Neural cell (in vitro differentiated cells): ENCODE results near the gene FOXK1. TPM values are rescaled to one million over a fixed set of nuclear protein-coding genes. Genes with fewer than 3 reads are reported as not detected.

Source experiments
- H2AFZ ChIP-seq: fragments of 200-600, 300-800 bp; sonication (generic), shearing (Covaris generic); 2 replicates; pipeline ENCODE4 v1.6.0; 2014; ENCODE audit warnings: low read depth, mild to moderate bottlenecking, antibody characterized with exemption, low read length, moderate library complexity
- H3F3A ChIP-seq: fragments of 200-600 bp; shearing (Covaris generic); 2 replicates; pipeline ENCODE4 v1.6.1; 2016; ENCODE audit warnings: mild to moderate bottlenecking, moderate library complexity, mixed read lengths, antibody characterized with exemption, low read length; ENCODE audit not compliant: insufficient read depth, poor library complexity, severe bottlenecking
- H3K27ac ChIP-seq: fragments of 200-600, 300-800 bp; sonication (generic), shearing (Covaris generic); 2 replicates; pipeline ENCODE4 v1.5.1; 2014; ENCODE audit warnings: mild to moderate bottlenecking, low read length, moderate library complexity
- H3K27me3 ChIP-seq: fragments of 300-800, 200-600 bp; sonication (generic), shearing (Covaris generic); 2 replicates; pipeline ENCODE4 v1.6.0; 2014; ENCODE audit warnings: mild to moderate bottlenecking, low read depth, low read length, moderate library complexity; ENCODE audit not compliant: insufficient read depth
- H3K36me3 ChIP-seq: fragments of 300-800, 200-600 bp; sonication (generic), shearing (Covaris generic); 2 replicates; pipeline ENCODE4 v1.5.1; 2014; ENCODE audit warnings: mild to moderate bottlenecking, antibody characterized with exemption, low read length, moderate library complexity; ENCODE audit not compliant: insufficient read depth
- H3K4me2 ChIP-seq: fragments of 300-800, 200-600 bp; sonication (generic), shearing (Covaris generic); 2 replicates; pipeline ENCODE4 v1.6.0; 2014; ENCODE audit warnings: mild to moderate bottlenecking, low read length
- H3K4me3 ChIP-seq: fragments of 300-800, 200-600 bp; sonication (generic), shearing (Covaris generic); 2 replicates; pipeline ENCODE4 v1.5.1; 2014; ENCODE audit warnings: mild to moderate bottlenecking, low read length, moderate library complexity
- H3K79me2 ChIP-seq: fragments of 200-600 bp; shearing (Covaris generic); replicated peaks from 2 replicates; pipeline ENCODE4 v1.6.0; 2014; ENCODE audit warnings: mild to moderate bottlenecking, low read length, moderate library complexity; ENCODE audit not compliant: insufficient read depth
- H3K9ac ChIP-seq: fragments of 300-800, 200-600 bp; sonication (generic), shearing (Covaris generic); 2 replicates; pipeline ENCODE4 v1.6.1; 2016; ENCODE audit warnings: mild to moderate bottlenecking, low read length, mixed read lengths
- H3K9me2 ChIP-seq: fragments of 200-600 bp; shearing (Covaris generic); 2 replicates; pipeline ENCODE4 v1.6.1; 2016; ENCODE audit warnings: mild to moderate bottlenecking, low read length, mixed read lengths; ENCODE audit not compliant: insufficient read depth
- H3K9me3 ChIP-seq: fragments of 200-600, 300-800 bp; sonication (generic), shearing (Covaris generic); 2 replicates; pipeline ENCODE4 v1.6.1; 2016; ENCODE audit warnings: mild to moderate bottlenecking, mixed run types, low read length, moderate library complexity, mixed read lengths
- H4K20me1 ChIP-seq: fragments of 200-600 bp; shearing (Covaris generic); 2 replicates; pipeline ENCODE4 v1.6.1; 2016; ENCODE audit warnings: mild to moderate bottlenecking, mixed run types; ENCODE audit not compliant: insufficient read depth
- EP300 ChIP-seq: fragments of 450-650 bp; conservative IDR thresholded peaks from 2 replicates; pipeline ENCODE4 v1.6.1; 2014; ENCODE audit warnings: antibody characterized with exemption, mild to moderate bottlenecking, moderate library complexity; ENCODE audit not compliant: poor library complexity, severe bottlenecking
- EZH2 ChIP-seq: fragments of 200-600, 300-800 bp; shearing (Covaris generic), sonication (generic); IDR thresholded peaks from 2 replicates; pipeline ENCODE4 v1.6.1; 2014; ENCODE audit warnings: antibody characterized with exemption, low read length, borderline replicate concordance, mild to moderate bottlenecking; ENCODE audit not compliant: insufficient read depth, poor library complexity, severe bottlenecking
- MXI1 ChIP-seq: fragments of 450-650 bp; conservative IDR thresholded peaks from 2 replicates; pipeline ENCODE4 v1.6.1; 2014; ENCODE audit warnings: antibody characterized with exemption, mild to moderate bottlenecking; ENCODE audit not compliant: poor library complexity, severe bottlenecking
- POLR2AphosphoS5 ChIP-seq: IDR thresholded peaks from 2 replicates; pipeline ENCODE4 v1.6.1; 2012
- RAD21 ChIP-seq: fragments of 450-650 bp; conservative IDR thresholded peaks from 2 replicates; pipeline ENCODE4 v1.6.1; 2014; ENCODE audit warnings: antibody characterized with exemption, mild to moderate bottlenecking, moderate library complexity
- REST ChIP-seq: IDR thresholded peaks from 2 replicates; pipeline ENCODE4 v1.6.1; 2012; ENCODE audit warnings: borderline replicate concordance
- SMC3 ChIP-seq: fragments of 450-650 bp; conservative IDR thresholded peaks from 2 replicates; pipeline ENCODE4 v1.6.1; 2014; ENCODE audit warnings: antibody characterized with exemption, mild to moderate bottlenecking, moderate library complexity; ENCODE audit not compliant: poor library complexity
- TAF1 ChIP-seq: IDR thresholded peaks from 2 replicates; pipeline ENCODE4 v1.6.1; 2012; ENCODE audit warnings: low read depth
- polyA plus RNA-seq: library from polyadenylated mRNA; depleted of rRNA; stranded (reverse); fragments of >200 nt; gene quantifications from 2 replicates; pipeline ENCODE4 v1.2.3, GENCODE V29; 2014
- TF ChIP-seq, protein P1 (sequence below): fragments of 450-650 bp; IDR thresholded peaks from 2 replicates; pipeline ENCODE4 v1.5.1; 2014; ENCODE audit warnings: antibody characterized with exemption, mild to moderate bottlenecking, moderate library complexity; ENCODE audit not compliant: poor library complexity, severe bottlenecking

FOXK1 gene
- polyA plus RNA-seq, 1 donor from 2014 or later, result 7.4 TPM

- Histone ChIP-seq H2AFZ (no peak overlapping the region), H3K36me3 (no peaks in the 10 kb centered on the region), H3K27ac (no peak overlapping the region)
Observed at GRCh38 chr7:4786015-4786414, 103.9 kb downstream of the FOXK1 start.

GRCh38 chr7:4787541-4787940 lies 105.4 kb downstream of the FOXK1 start:
- no peaks in the 10 kb centered on the region for H4K20me1 ChIP-seq
- no peak overlapping the region for H3K9ac ChIP-seq
- H3K9me2 ChIP-seq, result no peaks in the 10 kb centered on the region
- no peak overlapping the region for H3K4me3 ChIP-seq
- no peaks in the 10 kb centered on the region for H3K36me3 ChIP-seq
- H3K79me2 ChIP-seq, result no peaks in the 10 kb centered on the region
- TF ChIP-seq, protein P1, sequence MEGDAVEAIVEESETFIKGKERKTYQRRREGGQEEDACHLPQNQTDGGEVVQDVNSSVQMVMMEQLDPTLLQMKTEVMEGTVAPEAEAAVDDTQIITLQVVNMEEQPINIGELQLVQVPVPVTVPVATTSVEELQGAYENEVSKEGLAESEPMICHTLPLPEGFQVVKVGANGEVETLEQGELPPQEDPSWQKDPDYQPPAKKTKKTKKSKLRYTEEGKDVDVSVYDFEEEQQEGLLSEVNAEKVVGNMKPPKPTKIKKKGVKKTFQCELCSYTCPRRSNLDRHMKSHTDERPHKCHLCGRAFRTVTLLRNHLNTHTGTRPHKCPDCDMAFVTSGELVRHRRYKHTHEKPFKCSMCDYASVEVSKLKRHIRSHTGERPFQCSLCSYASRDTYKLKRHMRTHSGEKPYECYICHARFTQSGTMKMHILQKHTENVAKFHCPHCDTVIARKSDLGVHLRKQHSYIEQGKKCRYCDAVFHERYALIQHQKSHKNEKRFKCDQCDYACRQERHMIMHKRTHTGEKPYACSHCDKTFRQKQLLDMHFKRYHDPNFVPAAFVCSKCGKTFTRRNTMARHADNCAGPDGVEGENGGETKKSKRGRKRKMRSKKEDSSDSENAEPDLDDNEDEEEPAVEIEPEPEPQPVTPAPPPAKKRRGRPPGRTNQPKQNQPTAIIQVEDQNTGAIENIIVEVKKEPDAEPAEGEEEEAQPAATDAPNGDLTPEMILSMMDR, result no peak
- no peak for TF ChIP-seq EZH2
- no peak for TF ChIP-seq EP300
- TF ChIP-seq RAD21, result no peak
- no peak for TF ChIP-seq MXI1
- no peak for TF ChIP-seq SMC3
- no peak for TF ChIP-seq REST
- no peak for TF ChIP-seq POLR2AphosphoS5
- H3K9me3 ChIP-seq, result no peaks in the 10 kb centered on the region
- H3K27ac ChIP-seq, result no peak overlapping the region
- no peak overlapping the region for H3K4me2 ChIP-seq
- no peak overlapping the region for H2AFZ ChIP-seq
- no peaks in the 10 kb centered on the region for H3K27me3 ChIP-seq
- H3F3A ChIP-seq, result no peaks in the 10 kb centered on the region

More at GRCh38 chr7:4786015-4786414, 103.9 kb downstream of the FOXK1 start:
- Histone ChIP-seq H3F3A (no peaks in the 10 kb centered on the region), H3K9me2 (no peaks in the 10 kb centered on the region), H3K27me3 (no peaks in the 10 kb centered on the region), H3K79me2 (no peaks in the 10 kb centered on the region), H3K4me3 (no peak overlapping the region), H3K4me2 (no peak overlapping the region), H3K9ac (no peak overlapping the region), H3K9me3 (no peaks in the 10 kb centered on the region), H4K20me1 (no peaks in the 10 kb centered on the region)
- TF ChIP-seq MXI1 (no peak), REST (no peak), RAD21 (no peak), EP300 (no peak), TAF1 (no peak), SMC3 (no peak), EZH2 (no peak), POLR2AphosphoS5 (no peak)
- TF ChIP-seq, protein P1, result no peak
